Neural progenitor cell (in vitro differentiated cells): Measurements from ENCODE around the gene HEPACAM. TPM values are rescaled to one million over a fixed set of nuclear protein-coding genes. Genes with fewer than 3 reads are reported as not detected.

Experiments used
- DNase-seq: peaks from one replicate; pipeline ENCODE4 v3.0.0-alpha.2; 2016; ENCODE audit warnings: low spot score
- H2AFZ ChIP-seq: fragments of 200-600 bp; sonication (generic); replicated peaks from 2 replicates; pipeline ENCODE4 v1.6.1; 2016; ENCODE audit warnings: antibody characterized with exemption
- H3F3A ChIP-seq: fragments of 200-600 bp; sonication (generic); 2 replicates; pipeline ENCODE4 v1.6.1; 2016; ENCODE audit warnings: antibody characterized with exemption, low read depth
- H3K27ac ChIP-seq: fragments of 200-600 bp; sonication (generic); 2 replicates; pipeline ENCODE4 v1.5.1; 2016; ENCODE audit warnings: mild to moderate bottlenecking
- H3K27me3 ChIP-seq: fragments of 200-600 bp; sonication (generic); 2 replicates; pipeline ENCODE4 v1.6.1; 2016; ENCODE audit warnings: mild to moderate bottlenecking, moderate library complexity
- H3K36me3 ChIP-seq: fragments of 200-600 bp; sonication (generic); 2 replicates; pipeline ENCODE4 v1.5.1; 2016
- H3K4me1 ChIP-seq: fragments of 200-600 bp; sonication (generic); 2 replicates; pipeline ENCODE4 v1.6.1; 2016; ENCODE audit warnings: mixed run types
- H3K4me2 ChIP-seq: fragments of 200-600 bp; sonication (generic); 2 replicates; pipeline ENCODE4 v1.6.1; 2016
- H3K4me3 ChIP-seq: fragments of 200-600 bp; sonication (generic); 2 replicates; pipeline ENCODE4 v1.5.1; 2016
- H3K79me2 ChIP-seq: fragments of 200-600 bp; sonication (generic); 2 replicates; pipeline ENCODE4 v1.6.1; 2016; ENCODE audit warnings: low read depth
- H3K9ac ChIP-seq: fragments of 200-600 bp; sonication (generic); 2 replicates; pipeline ENCODE4 v1.6.1; 2016
- H3K9me3 ChIP-seq: fragments of 200-600 bp; sonication (generic); 2 replicates; pipeline ENCODE4 v1.5.1; 2016; ENCODE audit warnings: low read depth
- H4K20me1 ChIP-seq: fragments of 200-600 bp; sonication (generic); 2 replicates; pipeline ENCODE4 v1.6.1; 2016; ENCODE audit warnings: low read depth
- H3K27ac Mint-ChIP-seq: 3 replicates; pipeline ENCODE4 v1.8.0; 2021; ENCODE audit warnings: mixed read lengths
- H3K27me3 Mint-ChIP-seq: 2 replicates; pipeline ENCODE4 v1.8.0; 2022; ENCODE audit warnings: low read depth, mild to moderate bottlenecking, inconsistent platforms, moderate library complexity, mixed read lengths; ENCODE audit not compliant: insufficient read depth
- H3K36me3 Mint-ChIP-seq: 3 replicates; pipeline ENCODE4 v1.8.0; 2021; ENCODE audit warnings: mixed read lengths
- H3K4me1 Mint-ChIP-seq: 3 replicates; pipeline ENCODE4 v1.8.0; 2021; ENCODE audit warnings: mixed read lengths
- H3K4me3 Mint-ChIP-seq: 3 replicates; pipeline ENCODE4 v1.8.0; 2021; ENCODE audit warnings: mild to moderate bottlenecking, moderate library complexity, mixed read lengths
- H3K9me3 Mint-ChIP-seq: 3 replicates; pipeline ENCODE4 v1.8.0; 2020; ENCODE audit warnings: mixed read lengths
- CTCF ChIP-seq: fragments of 200-600 bp; sonication (generic); IDR thresholded peaks from 2 replicates; pipeline ENCODE4 v1.5.1; 2017; ENCODE audit warnings: antibody characterized with exemption, mild to moderate bottlenecking
- EZH2 ChIP-seq: fragments of 200-600 bp; sonication (generic); IDR thresholded peaks from 2 replicates; pipeline ENCODE4 v1.6.1; 2017; ENCODE audit warnings: antibody characterized with exemption, mild to moderate bottlenecking, moderate library complexity
- EZH2phosphoT487 ChIP-seq: fragments of 200-600 bp; sonication (generic); IDR thresholded peaks from 2 replicates; pipeline ENCODE4 v1.6.1; 2017; ENCODE audit warnings: antibody characterized with exemption
- total RNA-seq: library from RNA; depleted of rRNA; stranded (reverse); fragments of >200 nt; gene quantifications from 2 replicates; pipeline ENCODE4 v1.2.3, GENCODE V29; 2015; ENCODE audit warnings: low replicate concordance

Gene HEPACAM
- total RNA-seq, 1 donor from 2014 or later, result not detected

- Mint-ChIP-seq H3K27ac (no peak overlapping the region), H3K36me3 (no peaks in the 10 kb centered on the region), H3K4me1 (peaks cover 19% of the 10 kb centered on the region), H3K27me3 (no peaks in the 10 kb centered on the region), H3K4me3 (no peak overlapping the region), H3K9me3 (peaks cover 7% of the 10 kb centered on the region)
- H3K27ac ChIP-seq, result no peak overlapping the region
- H3K27me3 ChIP-seq, result no peaks in the 10 kb centered on the region
- H3K4me3 ChIP-seq, result no peak overlapping the region
- no peak overlapping the region for H3K9ac ChIP-seq
- no peak for DNase-seq
- no peaks in the 10 kb centered on the region for H3K36me3 ChIP-seq
- H3K9me3 ChIP-seq, result no peaks in the 10 kb centered on the region
- peaks cover 16% of the 10 kb centered on the region for H3F3A ChIP-seq
- no peak overlapping the region for H3K4me2 ChIP-seq
- no peaks in the 10 kb centered on the region for H4K20me1 ChIP-seq
- H3K4me1 ChIP-seq, result peaks cover 34% of the 10 kb centered on the region
- TF ChIP-seq EZH2phosphoT487, result no peak
- TF ChIP-seq EZH2, result no peak
- TF ChIP-seq CTCF, result no peak
- no peak overlapping the region for H2AFZ ChIP-seq
- H3K79me2 ChIP-seq, result no peaks in the 10 kb centered on the region
Observed at GRCh38 chr11:124943741-124944140, 7.9 kb upstream of the HEPACAM start.

GRCh38 chr11:124943254-124943616 is 7.4 kb upstream of the HEPACAM start:
- H3K27ac ChIP-seq, result peak overlapping the region; percentile 82
- TF ChIP-seq EZH2phosphoT487, result no peak
- TF ChIP-seq CTCF, result no peak
- TF ChIP-seq EZH2, result no peak
- peaks cover 38% of the 10 kb centered on the region for H3K4me1 ChIP-seq
- no peak overlapping the region for H3K4me3 Mint-ChIP-seq
- H4K20me1 ChIP-seq, result no peaks in the 10 kb centered on the region
- no peaks in the 10 kb centered on the region for H3K9me3 ChIP-seq
- no peak overlapping the region for H3K9ac ChIP-seq
- H3K27me3 ChIP-seq, result no peaks in the 10 kb centered on the region
- no peak overlapping the region for H3K4me3 ChIP-seq
- H3K36me3 Mint-ChIP-seq, result no peaks in the 10 kb centered on the region
- peak overlapping the region; percentile 70 for H2AFZ ChIP-seq
- peak overlapping the region; percentile 45 for H3K4me2 ChIP-seq
- H3K4me1 Mint-ChIP-seq, result peaks cover 22% of the 10 kb centered on the region
- H3K27me3 Mint-ChIP-seq, result no peaks in the 10 kb centered on the region
- H3K27ac Mint-ChIP-seq, result peak overlapping the region; percentile 72
- no peaks in the 10 kb centered on the region for H3K36me3 ChIP-seq
- H3K79me2 ChIP-seq, result no peaks in the 10 kb centered on the region
- peaks cover 16% of the 10 kb centered on the region for H3F3A ChIP-seq
- DNase-seq, result no peak
- peaks cover 3% of the 10 kb centered on the region for H3K9me3 Mint-ChIP-seq

- Histone ChIP-seq H3K27ac (peak overlapping the region; percentile 82), H3K4me2 (peak overlapping the region; percentile 45), H4K20me1 (no peaks in the 10 kb centered on the region), H3K9me3 (no peaks in the 10 kb centered on the region), H3K36me3 (no peaks in the 10 kb centered on the region), H3K9ac (no peak overlapping the region), H3F3A (peaks cover 16% of the 10 kb centered on the region), H3K27me3 (peaks cover 4% of the 10 kb centered on the region), H2AFZ (peak overlapping the region; percentile 70), H3K4me3 (peak overlapping the region; percentile 10), H3K79me2 (no peaks in the 10 kb centered on the region), H3K4me1 (peaks cover 38% of the 10 kb centered on the region)
- Mint-ChIP-seq H3K4me1 (peaks cover 25% of the 10 kb centered on the region), H3K36me3 (no peaks in the 10 kb centered on the region), H3K27ac (peak overlapping the region; percentile 94), H3K9me3 (peaks cover 2% of the 10 kb centered on the region), H3K27me3 (no peaks in the 10 kb centered on the region), H3K4me3 (peak overlapping the region; percentile 7)
- TF ChIP-seq EZH2phosphoT487, result no peak
- TF ChIP-seq CTCF, result no peak
- no peak for TF ChIP-seq EZH2
- peak; percentile 70 for DNase-seq
Observed at GRCh38 chr11:124942466-124943253, 6.8 kb upstream of the HEPACAM start.
